HEK293T (cell line): ENCODE data around the gene THEMIS.

Source experiments
- ARNT ChIP-seq: fragments of 450-650 bp; IDR thresholded peaks from 2 replicates; pipeline ENCODE4 v1.6.1; 2017; ENCODE audit warnings: mild to moderate bottlenecking
- BHLHE40 ChIP-seq: fragments of 450-650 bp; IDR thresholded peaks from 2 replicates; pipeline ENCODE4 v1.6.1; 2016; ENCODE audit warnings: mild to moderate bottlenecking, moderate library complexity, borderline replicate concordance
- CTBP1 ChIP-seq: fragments of 450-650 bp; IDR thresholded peaks from 2 replicates; pipeline ENCODE4 v1.6.1; 2016; ENCODE audit warnings: borderline replicate concordance
- ELF4 ChIP-seq: fragments of 450-650 bp; IDR thresholded peaks from 2 replicates; pipeline ENCODE4 v1.6.1; 2017; ENCODE audit warnings: antibody characterized with exemption
- FOXK2 ChIP-seq: fragments of 450-650 bp; IDR thresholded peaks from 2 replicates; pipeline ENCODE4 v1.6.1; 2016; ENCODE audit warnings: mild to moderate bottlenecking
- FOXM1 ChIP-seq: fragments of 450-650 bp; IDR thresholded peaks from 2 replicates; pipeline ENCODE4 v1.6.1; 2017; ENCODE audit warnings: mild to moderate bottlenecking, borderline replicate concordance
- HDGF ChIP-seq: fragments of 450-650 bp; IDR thresholded peaks from 2 replicates; pipeline ENCODE4 v1.6.1; 2017; ENCODE audit warnings: antibody characterized with exemption, borderline replicate concordance
- L3MBTL2 ChIP-seq: fragments of 450-650 bp; conservative IDR thresholded peaks from 2 replicates; pipeline ENCODE4 v1.6.1; 2016; ENCODE audit warnings: mild to moderate bottlenecking
- LEF1 ChIP-seq: fragments of 450-650 bp; IDR thresholded peaks from 2 replicates; pipeline ENCODE4 v1.6.1; 2017; ENCODE audit warnings: mild to moderate bottlenecking, borderline replicate concordance
- SP1 ChIP-seq: fragments of 450-650 bp; IDR thresholded peaks from 2 replicates; pipeline ENCODE4 v1.6.1; 2017
- SUZ12 ChIP-seq: fragments of 450-650 bp; IDR thresholded peaks from 2 replicates; pipeline ENCODE4 v1.6.1; 2016; ENCODE audit warnings: mild to moderate bottlenecking
- ZNF384 ChIP-seq: fragments of 450-650 bp; IDR thresholded peaks from 2 replicates; pipeline ENCODE4 v1.6.1; 2016
- TF ChIP-seq, protein P1 (sequence below): fragments of 450-650 bp; IDR thresholded peaks from 2 replicates; pipeline ENCODE4 v1.6.1; 2016

DNA sequence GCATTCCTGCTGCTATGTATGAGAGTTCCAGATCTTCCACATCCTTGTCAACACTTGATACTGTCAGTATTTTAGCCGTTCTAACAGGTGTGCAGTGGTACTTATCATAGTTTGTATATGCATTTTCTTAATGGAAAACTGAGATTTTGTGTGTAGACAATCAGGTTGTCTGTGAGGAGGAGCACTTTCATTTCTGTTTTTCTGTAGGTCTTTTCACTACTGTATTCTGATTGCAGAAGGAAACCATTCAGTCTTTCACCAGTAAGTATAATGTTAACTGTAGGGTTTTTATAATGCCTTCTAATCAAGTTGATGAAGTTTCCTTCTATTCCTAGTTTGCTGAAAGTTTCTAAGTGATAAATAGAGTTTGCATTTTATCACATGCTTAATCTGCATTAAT is 216.4 kb downstream of the THEMIS start:
- no peak for TF ChIP-seq ELF4
- no peak for TF ChIP-seq FOXK2
- TF ChIP-seq SUZ12: no peak
- no peak for TF ChIP-seq HDGF
- no peak for TF ChIP-seq FOXM1
- TF ChIP-seq, protein P1, sequence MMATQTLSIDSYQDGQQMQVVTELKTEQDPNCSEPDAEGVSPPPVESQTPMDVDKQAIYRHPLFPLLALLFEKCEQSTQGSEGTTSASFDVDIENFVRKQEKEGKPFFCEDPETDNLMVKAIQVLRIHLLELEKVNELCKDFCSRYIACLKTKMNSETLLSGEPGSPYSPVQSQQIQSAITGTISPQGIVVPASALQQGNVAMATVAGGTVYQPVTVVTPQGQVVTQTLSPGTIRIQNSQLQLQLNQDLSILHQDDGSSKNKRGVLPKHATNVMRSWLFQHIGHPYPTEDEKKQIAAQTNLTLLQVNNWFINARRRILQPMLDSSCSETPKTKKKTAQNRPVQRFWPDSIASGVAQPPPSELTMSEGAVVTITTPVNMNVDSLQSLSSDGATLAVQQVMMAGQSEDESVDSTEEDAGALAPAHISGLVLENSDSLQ: no peak
- no peak for TF ChIP-seq SP1
- no peak for TF ChIP-seq ZNF384
- no peak for TF ChIP-seq CTBP1
- TF ChIP-seq BHLHE40: no peak
- no peak for TF ChIP-seq ARNT
- TF ChIP-seq L3MBTL2: no peak
- no peak for TF ChIP-seq LEF1
